GM18517 (cell line): ENCODE results near the gene MSH3.
"Not testable (repeated sequence)": the region's sequence is repeated elsewhere in the genome, so short reads cannot be mapped to it uniquely, and the experiment has no call there.

Experiments used
- ATAC-seq: cut with Tn5 transposase; IDR thresholded peaks from one replicate; pipeline ENCODE4 v1.9.1; 2021; ENCODE audit warnings: mild to moderate bottlenecking, moderate library complexity; ENCODE audit not compliant: unreplicated experiment

The MSH3 gene

DNA sequence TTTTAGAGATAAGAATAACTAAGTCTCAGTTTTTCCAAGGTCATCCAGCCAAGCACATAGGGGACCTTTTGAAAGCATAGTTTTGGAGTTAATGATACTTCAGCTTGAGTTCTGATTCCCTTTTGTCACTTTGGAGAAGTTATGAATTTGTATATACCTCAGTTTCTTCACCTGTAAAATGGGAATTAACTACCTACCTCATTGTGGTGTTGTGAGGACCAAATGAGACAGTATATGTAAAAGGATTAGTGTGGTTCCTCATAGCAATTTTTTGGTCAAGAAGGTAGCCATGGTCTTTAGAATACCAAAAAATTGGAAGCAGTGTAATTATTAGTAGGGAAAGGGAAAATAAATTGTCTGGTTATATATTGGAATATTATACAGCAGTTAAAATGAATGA, 98.0 kb downstream of the MSH3 start:
- ATAC-seq: no peak

DNA sequence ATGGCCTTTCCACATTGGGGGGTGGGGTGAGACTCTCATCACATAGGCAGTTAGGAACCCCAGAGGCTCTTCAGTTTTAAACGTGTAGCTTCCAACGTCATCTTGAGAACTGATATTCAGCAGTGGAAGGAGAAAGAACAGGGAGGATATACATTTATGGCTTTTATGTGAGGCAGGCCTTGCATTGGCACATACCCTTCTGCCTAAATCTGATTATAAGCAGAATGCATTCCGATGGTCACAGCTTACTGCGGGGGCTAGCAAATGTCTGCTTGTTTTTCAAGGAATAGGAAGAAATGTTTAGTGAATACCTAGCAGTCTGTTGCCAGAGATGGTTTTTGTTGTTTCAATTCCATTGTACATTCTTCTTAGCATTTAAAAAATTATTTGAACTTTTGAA, 99.3 kb downstream of the MSH3 start:
- no peak for ATAC-seq

DNA sequence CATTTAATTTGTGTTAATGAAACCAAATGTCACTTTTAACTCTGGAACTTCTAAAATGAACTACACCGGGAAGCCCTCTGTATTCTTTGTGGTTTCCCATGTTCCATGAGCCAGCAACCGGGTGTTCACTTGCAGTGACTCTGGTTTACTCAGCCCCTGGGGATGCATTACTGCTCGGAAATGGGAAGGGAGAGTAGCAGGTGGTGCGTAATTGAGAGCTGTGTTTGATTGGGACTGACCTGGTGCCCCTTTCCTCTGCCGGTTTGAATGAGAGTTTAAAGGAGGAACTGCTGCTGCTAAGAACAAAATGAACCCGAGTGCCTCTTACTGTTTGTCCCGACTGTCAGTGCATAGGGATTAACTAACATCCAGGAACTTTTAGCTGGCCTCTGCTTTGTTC, 100.4 kb downstream of the MSH3 start:
- ATAC-seq: peak; percentile 53

DNA sequence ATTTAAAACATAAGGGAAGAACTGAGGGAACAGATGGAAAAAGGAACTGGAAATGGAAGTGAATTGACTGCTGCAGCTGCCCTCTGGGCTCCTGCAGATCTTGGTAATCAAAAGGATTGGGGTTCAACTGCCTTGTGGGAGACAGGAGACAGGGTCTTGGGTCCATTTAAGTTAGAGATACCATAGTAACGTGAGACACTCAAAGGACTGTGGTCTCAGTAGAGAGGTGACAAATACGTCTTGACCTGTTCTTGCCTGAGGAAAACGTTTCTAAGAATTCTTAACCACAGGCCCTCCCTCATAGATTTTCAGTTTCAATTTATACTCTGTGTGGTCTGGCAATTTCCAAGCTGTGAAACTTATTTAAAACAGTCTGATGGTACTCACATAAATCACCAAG, 101.2 kb downstream of the MSH3 start:
- ATAC-seq: peak; percentile 99

DNA sequence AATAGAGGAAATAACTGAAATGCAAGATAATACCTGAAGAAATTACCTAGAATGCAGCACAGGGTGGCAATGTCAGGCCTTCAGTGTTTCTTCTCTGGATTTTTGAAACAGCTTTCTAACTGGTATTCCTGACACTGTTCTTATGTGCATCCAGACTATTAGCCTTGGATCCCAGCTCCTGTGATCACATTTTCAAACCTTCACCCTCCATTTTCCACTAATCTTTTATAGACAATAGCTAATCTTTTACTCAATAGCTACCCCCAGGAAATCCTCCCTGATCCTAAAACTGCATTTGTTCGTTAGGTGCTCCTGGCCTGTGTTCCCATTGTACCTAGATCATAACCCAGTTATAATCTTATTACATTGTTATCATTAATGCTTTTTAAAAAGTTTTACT, 101.8 kb downstream of the MSH3 start:
- no peak for ATAC-seq

DNA sequence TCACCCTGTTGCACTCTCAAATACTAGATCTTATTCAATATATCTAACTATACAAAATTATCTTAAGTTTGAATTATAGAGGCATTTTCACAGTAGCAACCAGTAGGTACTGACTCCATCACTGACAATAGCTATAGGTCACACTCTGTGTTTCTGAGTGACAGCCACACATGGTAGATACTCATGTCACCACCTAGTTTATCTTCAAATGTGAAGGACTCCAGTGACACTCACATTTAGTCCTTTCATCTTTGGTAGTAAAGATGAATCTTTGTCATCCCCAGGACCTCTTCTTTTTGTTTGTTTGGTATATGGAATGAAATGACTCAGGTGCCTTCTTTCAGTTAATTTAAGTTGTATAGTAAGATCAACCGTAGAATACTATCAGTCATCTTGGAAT, 102.8 kb downstream of the MSH3 start:
- ATAC-seq: no peak

DNA sequence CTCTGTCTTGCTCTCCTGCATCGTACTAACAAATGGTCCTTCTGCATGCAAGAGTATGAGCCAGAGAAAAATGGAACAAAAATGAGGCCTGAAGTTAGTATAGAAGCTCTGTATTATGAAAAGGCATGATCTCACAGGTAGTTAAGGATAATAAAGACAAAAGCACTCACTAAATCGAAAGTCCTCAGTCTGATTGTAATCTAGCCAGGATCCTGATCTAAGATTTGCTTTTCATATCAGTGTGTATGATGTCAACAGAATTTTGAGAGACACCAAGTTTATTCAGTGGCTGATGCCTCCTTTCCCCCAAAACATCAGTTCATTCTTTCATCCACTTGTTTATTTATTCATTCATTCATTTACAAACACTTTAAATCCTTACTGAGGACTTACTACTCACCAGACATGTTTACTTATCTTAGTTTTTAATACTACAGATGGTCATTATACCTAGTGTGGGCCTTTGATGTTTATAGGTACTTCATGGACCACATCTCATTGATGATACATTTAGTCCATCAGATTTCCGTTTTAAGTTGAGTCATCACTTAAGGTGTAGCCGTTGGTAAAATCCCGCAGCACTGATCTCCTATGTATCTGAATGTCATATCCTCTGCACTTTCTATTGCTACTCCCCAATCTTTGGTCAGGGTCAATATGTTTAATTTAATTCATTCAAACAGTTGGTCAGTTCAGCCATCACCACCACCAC, 105.6 kb downstream of the MSH3 start:
- no peak for ATAC-seq

DNA sequence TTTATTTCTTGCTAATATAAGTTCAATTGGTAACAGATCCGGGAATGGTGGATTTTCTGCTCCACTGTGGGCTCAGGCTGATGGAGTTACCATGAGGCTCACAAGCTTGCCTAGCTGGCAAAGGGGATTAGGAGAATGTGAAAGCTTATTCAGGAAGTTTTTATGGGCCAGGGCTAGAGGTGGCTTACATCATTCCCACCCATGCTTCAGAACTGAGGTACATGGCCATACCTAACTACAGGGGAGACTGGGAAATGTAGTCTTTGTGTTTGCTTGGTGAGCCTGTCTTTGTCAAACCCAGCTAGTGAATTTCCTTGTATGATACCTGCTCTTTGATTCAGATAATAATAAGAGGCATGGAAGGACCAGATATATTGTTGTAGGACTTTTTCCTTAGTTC, 106.2 kb downstream of the MSH3 start:
- ATAC-seq: no peak

DNA sequence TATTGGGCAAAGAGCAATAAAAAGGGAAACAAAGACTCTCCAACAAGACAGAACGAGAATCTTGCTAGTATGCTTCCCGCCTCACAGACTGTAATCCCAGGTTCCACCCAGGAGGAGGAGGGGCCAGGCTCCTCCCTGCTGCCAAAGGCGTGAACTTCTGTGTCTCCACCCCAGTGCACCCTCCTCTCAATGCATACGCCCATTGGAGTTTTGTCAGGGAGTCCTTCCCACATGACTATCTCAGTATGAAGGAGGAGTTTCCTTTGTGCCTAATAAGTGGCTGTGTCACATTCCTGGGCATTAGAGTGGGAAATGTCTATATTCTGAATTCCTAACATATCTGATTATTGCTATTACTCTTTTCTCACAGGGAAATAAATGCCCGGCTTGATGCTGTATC, 106.7 kb downstream of the MSH3 start:
- ATAC-seq: no peak

DNA sequence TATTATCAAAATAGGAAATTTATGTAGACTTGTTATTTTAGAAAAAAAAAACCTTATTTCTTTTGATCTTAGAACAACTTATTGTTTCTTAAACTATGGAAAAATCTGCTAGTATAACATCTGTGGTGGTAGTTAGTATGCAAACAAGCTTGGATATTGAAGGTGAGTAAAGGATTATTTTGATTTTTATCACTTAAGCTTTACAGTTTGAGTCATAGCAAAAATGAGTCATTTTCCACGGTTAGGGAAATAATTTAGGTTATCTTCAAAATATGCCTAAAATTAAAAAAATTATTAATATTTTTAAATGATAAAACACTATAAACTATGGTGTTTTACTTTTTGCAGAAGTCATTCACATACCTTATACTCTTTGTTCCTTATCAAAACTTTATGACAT, 107.5 kb downstream of the MSH3 start:
- no peak for ATAC-seq

DNA sequence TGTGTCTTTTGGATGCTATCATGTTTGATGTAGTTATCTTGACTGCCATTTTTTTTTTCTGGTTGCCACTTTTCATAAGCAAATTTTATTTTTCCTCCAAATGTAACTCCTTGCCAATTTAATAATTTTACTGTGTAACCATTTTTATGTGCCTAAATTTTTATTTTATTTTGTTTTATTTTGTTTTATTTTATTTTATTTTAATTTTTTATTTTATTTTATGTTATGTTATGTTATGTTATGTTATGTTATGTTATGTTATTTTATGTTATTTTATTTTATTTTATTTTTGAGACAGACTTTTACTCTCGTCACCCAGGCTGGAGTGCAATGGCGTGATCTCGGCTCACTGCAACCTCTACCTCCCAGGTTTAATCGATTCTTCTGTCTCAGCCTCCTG, 108.1 kb downstream of the MSH3 start:
- no peak for ATAC-seq

DNA sequence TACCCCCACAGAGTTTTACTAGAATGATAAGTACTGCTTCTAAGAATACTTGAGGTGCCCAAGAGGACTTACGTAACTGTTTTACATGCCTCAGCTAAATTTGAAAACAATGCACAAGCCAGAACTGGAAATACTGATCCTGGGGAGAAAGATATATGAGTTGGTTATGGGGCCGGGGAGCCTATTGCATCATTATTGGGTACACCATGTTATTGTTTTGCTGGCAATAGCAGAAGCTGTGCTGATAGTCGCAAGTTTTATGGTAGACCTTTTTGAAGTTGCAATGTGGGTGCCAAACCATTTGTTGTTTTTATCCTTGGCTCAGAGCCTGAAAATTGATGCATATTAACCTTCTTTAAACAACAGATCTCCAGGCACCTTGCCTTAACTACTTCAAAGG, 108.8 kb downstream of the MSH3 start:
- ATAC-seq: no peak

DNA sequence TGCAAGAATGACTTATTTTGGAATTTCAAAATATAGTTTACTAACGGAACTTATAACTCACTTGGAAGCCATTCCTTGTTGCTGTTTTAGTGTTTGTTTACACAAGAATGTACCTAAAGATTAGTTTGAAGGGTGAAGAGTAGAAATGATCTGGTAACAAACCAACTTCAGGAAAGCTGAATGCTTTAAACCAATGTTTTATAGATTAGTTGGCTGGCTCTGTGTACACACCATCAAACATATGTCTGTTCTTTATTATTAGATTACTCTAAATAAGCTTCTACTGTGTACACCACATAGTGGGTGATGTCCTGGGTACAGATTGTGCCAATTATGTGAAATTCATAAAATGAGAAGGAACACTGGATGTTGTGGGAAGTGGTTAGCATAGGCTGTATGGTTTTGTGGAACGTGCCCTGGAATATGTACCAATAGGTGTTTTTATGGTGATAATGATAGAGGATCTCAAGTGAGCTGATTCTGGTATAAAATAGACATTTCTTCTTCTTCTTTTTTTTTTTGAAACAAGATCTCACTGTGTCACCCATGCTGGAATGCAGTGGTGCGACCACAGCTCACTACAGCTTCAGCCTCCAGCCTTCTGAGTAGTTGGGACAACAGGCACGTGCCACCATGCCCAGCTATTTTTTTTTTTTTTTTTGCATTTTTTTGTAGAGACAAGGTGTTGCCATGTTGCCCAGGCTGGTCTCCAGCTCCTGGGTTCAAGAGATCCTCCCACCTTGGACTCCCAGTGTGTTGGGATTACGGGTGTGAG, 109.6 kb downstream of the MSH3 start:
- ATAC-seq: no peak

DNA sequence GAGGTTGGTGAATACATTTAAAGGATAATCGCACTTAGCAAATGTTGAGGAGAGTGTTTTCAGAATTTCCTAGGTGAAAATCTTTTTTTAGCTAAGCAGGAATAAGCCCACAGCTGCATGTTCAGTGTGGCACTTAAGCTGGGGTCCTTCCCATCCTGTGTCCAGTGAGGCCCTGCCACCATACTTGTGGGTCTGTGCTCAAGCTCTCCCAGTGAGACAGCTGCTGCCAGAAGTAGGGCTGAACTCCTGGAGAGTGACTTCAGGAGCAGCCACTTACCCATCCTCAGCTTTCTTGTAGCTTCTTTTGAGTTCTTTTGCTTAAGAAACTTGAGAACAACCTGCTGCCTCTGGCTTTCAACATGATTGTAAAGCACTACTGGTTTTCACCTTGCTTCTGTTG, 110.3 kb downstream of the MSH3 start:
- no peak for ATAC-seq

DNA sequence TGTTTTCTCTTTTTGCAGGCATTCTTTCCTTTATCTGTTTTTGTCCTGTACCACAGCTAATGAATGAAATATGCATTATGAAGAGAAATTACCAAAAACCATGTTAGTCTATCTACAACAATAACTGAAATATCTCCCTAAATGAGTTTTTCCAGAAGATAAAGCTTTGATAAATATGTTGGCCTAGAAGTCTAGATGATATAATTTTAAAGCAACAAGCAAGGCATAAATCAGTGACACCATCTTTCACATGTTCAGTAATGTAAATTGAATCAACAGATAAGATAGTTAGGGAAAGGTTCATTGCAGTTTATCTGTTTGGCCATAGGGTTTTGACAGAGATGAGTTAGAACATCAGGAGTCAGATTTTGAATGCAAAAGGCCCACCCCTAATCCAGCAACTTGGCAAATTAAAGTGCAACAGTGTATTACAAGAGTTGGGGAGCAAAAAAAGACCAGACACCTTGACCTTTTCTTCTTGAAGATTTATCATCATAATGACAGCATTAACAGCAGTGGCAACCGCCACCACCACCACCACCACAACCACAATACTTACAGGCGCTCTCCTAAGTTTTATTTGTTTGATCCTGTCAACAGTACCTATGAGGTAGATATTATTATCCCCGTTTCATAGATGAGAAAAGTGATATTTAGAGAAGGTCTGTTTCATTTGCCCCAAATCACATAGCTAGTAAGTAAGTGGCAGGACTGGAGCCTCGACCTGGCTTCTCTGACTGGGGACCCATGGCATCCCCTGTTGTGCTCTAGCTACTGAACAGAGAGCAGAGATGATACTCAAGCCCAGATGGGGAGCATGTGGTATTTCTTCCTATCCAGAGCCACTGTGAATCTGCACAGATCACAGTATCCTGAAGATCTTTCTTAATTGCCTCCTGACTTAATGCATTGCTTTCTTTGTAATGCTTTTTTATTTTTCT, 123.2 kb downstream of the MSH3 start:
- no peak for ATAC-seq

DNA sequence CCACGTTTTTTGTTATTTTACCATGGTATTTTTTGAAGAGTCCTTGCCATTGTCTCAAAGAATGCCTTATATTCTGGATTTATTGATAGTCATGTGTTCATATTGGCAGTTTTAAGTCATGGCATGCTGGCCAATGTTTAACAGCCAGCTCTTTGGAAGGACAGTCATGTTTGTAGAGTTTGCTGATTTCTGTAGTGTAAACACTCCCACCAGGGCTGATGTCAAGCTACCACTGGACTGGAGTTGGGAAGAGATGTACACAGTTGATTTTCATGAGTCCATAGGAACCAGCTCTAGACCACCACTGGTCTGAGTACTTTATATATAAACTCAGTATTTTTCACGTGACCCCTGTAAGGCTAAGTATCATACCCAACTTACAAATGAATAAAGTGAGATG, 125.6 kb downstream of the MSH3 start:
- ATAC-seq: no peak

DNA sequence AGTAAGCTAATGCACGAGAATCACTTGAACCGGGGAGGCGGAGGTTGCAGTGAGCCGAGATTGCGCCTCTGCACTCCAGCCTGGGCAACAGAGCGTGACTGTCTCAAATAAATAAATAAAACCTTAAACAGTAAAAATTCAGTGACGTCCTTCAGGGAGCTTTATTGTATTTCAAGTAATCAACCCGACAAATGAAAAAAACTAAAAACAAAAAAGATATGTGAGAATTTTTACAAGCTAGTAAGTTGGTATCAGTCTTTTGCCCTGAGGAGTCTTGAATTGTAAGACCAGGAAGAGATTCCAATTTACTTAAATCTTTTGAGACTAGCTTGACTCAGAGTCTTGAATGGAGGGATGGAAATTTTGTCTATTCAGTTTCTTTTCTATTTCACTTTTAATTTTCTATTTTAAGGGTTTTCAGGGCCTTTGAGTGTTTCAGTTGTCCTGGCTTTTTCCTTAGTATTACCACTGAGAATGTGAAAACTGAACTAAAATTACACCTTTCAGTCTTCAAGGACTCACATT, 126.4 kb downstream of the MSH3 start:
- ATAC-seq: no peak

DNA sequence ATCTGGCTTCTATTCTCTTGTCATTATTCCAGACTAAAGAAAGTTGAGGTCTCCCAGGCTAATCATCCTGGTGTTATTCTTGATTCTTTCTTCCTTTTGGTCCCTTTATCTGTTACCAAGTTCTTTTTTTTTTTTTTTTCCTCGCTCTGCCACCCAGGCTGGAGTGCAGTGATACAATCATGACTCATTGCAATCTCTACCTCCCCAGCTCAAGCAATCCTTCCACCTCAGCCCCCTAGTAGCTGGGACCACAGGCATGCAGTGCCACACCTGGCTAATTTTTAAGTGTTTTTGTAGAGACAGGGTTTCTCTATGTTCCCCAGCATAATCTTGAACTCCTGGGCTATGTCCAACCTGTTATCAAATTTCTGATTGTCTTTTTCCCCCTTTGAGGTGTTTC, 126.9 kb downstream of the MSH3 start:
- ATAC-seq: no peak

DNA sequence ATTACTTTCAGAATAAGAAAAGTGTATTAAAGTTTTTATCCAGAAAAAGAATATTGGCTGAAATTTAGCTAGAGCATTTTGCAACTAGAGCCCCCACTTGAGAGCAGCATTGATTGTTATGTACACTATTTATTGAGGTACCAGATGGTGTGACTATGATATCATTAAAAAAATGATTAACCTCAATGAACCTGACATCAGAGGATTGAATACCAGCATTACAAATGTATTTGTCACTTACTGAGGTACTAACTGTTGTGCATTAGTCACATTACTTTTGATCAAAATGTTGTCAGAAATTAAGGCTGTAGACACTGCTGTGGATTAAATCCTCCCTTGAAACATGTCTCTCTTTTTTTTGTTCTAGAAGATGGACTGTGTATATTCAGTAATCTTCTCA, 128.2 kb downstream of the MSH3 start:
- ATAC-seq: no peak

DNA sequence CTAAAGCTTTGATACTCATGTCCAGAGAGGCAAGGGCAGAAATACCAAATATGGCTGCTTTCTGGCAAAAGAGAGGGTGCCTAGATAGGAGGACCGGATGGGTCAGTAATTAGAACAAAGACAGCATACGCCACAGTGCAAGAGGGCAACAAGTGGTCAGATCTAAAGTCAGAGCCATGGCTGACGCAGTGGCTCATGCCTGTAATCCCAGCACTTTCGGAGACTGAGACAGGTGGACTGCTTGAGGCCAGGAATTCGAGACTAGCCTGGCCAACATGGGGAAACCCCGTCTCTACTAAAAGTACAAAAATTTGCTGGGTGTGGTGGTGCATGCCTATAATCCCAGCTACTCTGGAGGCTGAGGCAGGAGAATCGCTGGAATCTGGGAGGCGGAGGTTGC, 129.3 kb downstream of the MSH3 start:
- not testable (repeated sequence) for ATAC-seq

DNA sequence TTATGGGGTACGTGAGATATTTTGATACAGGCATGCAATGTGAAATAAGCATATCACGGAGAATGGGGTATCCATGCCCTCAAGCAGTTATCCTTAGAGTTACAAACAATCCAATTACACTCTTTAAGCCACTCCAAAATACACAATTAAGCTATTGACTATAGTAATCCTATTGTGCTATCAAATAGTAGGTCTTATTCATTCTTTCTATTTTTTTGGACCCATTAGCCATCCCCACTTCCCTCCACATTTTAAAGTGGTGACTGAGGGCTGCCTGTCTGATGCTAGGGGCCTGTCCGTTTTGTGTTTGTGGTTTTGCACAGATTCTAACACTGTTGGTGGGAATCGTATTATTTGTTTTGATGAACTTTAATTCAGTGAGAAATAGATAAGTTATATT, 130.0 kb downstream of the MSH3 start:
- no peak for ATAC-seq
